Liver (tissue), 9 donors: ENCODE results near the gene PLXNB2. TPM values are rescaled to one million over a fixed set of nuclear protein-coding genes. Genes with fewer than 3 reads are reported as not detected.

ENCODE experiments used
- DNase-seq: peaks from one replicate; pipeline ENCODE4 v3.0.0-alpha.2; 2017; ENCODE audit warnings: low spot score
- H3K27ac ChIP-seq, 2 donors: one replicate each; pipeline ENCODE4 v1.7.0; 2013; ENCODE audit warnings: inconsistent platforms in 2 of 2, low read length in 2 of 2, control low read depth in 1 of 2, low read depth in 1 of 2, mild to moderate bottlenecking in 1 of 2
- H3K27me3 ChIP-seq, 4 donors: one replicate each; pipeline versions ENCODE4 v1.6.1 to v1.7.0; 2013; ENCODE audit warnings: low read length in 3 of 4, inconsistent platforms in 1 of 4, mild to moderate bottlenecking in 1 of 4, moderate library complexity in 1 of 4; ENCODE audit not compliant: control insufficient read depth in 4 of 4, insufficient read depth in 4 of 4
- H3K36me3 ChIP-seq, 4 donors: one replicate each; pipeline versions ENCODE4 v1.6.1 to v1.7.0; 2013; ENCODE audit warnings: low read length in 3 of 4, mild to moderate bottlenecking in 3 of 4, low read depth in 1 of 4, moderate library complexity in 1 of 4; ENCODE audit not compliant: control insufficient read depth in 4 of 4, insufficient read depth in 3 of 4
- H3K4me1 ChIP-seq, 4 donors: one replicate each; pipeline versions ENCODE4 v1.6.1 to v1.7.0; 2013; ENCODE audit warnings: low read length in 3 of 4, mild to moderate bottlenecking in 3 of 4, moderate library complexity in 1 of 4; ENCODE audit not compliant: control insufficient read depth in 4 of 4, insufficient read depth in 4 of 4
- H3K4me3 ChIP-seq, 3 donors: one replicate each; pipeline versions ENCODE4 v1.6.1 to v1.7.0; 2013; ENCODE audit warnings: low read length in 3 of 3, control low read depth in 1 of 3, low read depth in 1 of 3, mild to moderate bottlenecking in 1 of 3
- H3K9ac ChIP-seq, 2 donors: one replicate each; pipeline ENCODE4 v1.7.0; 2013; ENCODE audit warnings: low read length in 2 of 2, mild to moderate bottlenecking in 2 of 2, moderate library complexity in 2 of 2, control low read depth in 1 of 2, low read depth in 1 of 2
- H3K9me3 ChIP-seq, 4 donors: one replicate each; pipeline versions ENCODE4 v1.6.1 to v1.7.0; 2013; ENCODE audit warnings: low read length in 3 of 4; ENCODE audit not compliant: control insufficient read depth in 4 of 4
- ATF3 ChIP-seq: IDR thresholded peaks from 2 replicates; pipeline ENCODE4 v1.6.1; 2016; ENCODE audit warnings: antibody characterized with exemption
- CTCF ChIP-seq: fragments of 150-350 bp; IDR thresholded peaks from 2 replicates; pipeline ENCODE4 v1.5.1; 2017; ENCODE audit warnings: improper control_type of control experiment, low read depth, low read length; ENCODE audit not compliant: missing input control
- EGR1 ChIP-seq, 2 donors: IDR thresholded peaks; 2 replicates each; pipeline ENCODE4 v1.6.1; 2016 to 2018; ENCODE audit warnings: antibody characterized with exemption in 2 of 2, low read depth in 2 of 2
- FOXA1 ChIP-seq: IDR thresholded peaks from 2 replicates; pipeline ENCODE4 v1.6.1; 2016; ENCODE audit warnings: antibody characterized with exemption
- FOXA2 ChIP-seq: IDR thresholded peaks from 2 replicates; pipeline ENCODE4 v1.6.1; 2016; ENCODE audit warnings: antibody characterized with exemption
- GABPA ChIP-seq, 2 donors: IDR thresholded peaks in 1 of 2; conservative IDR thresholded peaks in 1 of 2; 2 replicates each; pipeline ENCODE4 v1.6.1; 2016; ENCODE audit warnings: antibody characterized with exemption in 2 of 2, mild to moderate bottlenecking in 1 of 2, moderate library complexity in 1 of 2
- HNF4A ChIP-seq, 2 donors: conservative IDR thresholded peaks; 2 replicates each; pipeline ENCODE4 v1.6.1; 2016; ENCODE audit warnings: antibody characterized with exemption in 2 of 2, mild to moderate bottlenecking in 2 of 2
- HNF4G ChIP-seq: IDR thresholded peaks from 2 replicates; pipeline ENCODE4 v1.6.1; 2016; ENCODE audit warnings: antibody characterized with exemption
- JUND ChIP-seq, 2 donors: IDR thresholded peaks; 2 replicates each; pipeline ENCODE4 v1.6.1; 2016; ENCODE audit warnings: antibody characterized with exemption in 2 of 2
- MAX ChIP-seq: IDR thresholded peaks from 2 replicates; pipeline ENCODE4 v1.6.1; 2016; ENCODE audit warnings: antibody characterized with exemption
- NR2F2 ChIP-seq: IDR thresholded peaks from 2 replicates; pipeline ENCODE4 v1.6.1; 2016; ENCODE audit warnings: antibody characterized with exemption
- RAD21 ChIP-seq, 2 donors: IDR thresholded peaks; 2 replicates each; pipeline ENCODE4 v1.6.1; 2016; ENCODE audit warnings: antibody characterized with exemption in 2 of 2, mild to moderate bottlenecking in 2 of 2
- REST ChIP-seq: IDR thresholded peaks from 2 replicates; pipeline ENCODE4 v1.6.1; 2016; ENCODE audit warnings: antibody characterized with exemption, mild to moderate bottlenecking
- RXRA ChIP-seq, 2 donors: IDR thresholded peaks; 2 replicates each; pipeline ENCODE4 v1.6.1; 2017 to 2018; ENCODE audit warnings: antibody characterized with exemption in 2 of 2, mild to moderate bottlenecking in 1 of 2
- SP1 ChIP-seq: IDR thresholded peaks from 2 replicates; pipeline ENCODE4 v1.6.1; 2018; ENCODE audit warnings: antibody characterized with exemption, mild to moderate bottlenecking
- TAF1 ChIP-seq: conservative IDR thresholded peaks from 2 replicates; pipeline ENCODE4 v1.6.1; 2016; ENCODE audit warnings: antibody characterized with exemption, mild to moderate bottlenecking
- YY1 ChIP-seq: IDR thresholded peaks from 2 replicates; pipeline ENCODE4 v1.6.1; 2016; ENCODE audit warnings: antibody characterized with exemption, mild to moderate bottlenecking
- ZBTB33 ChIP-seq: IDR thresholded peaks from 2 replicates; pipeline ENCODE4 v1.6.1; 2016; ENCODE audit warnings: antibody characterized with exemption
- whole genome bisulfite sequencing: extraction: QIAGEN DNeasy Blood & Tissue Kit; methylation state at CpG from one replicate; pipeline ENCODE4 v1.1.7; 2013; 5-methylcytosine and 5-hydroxymethylcytosine counted together
- polyA plus RNA-seq, 2 donors: library from polyadenylated mRNA; stranded (reverse) in 1 of 2; unstranded in 1 of 2; fragments of 200-250 nt in 1 of 2; fragments of >200 nt in 1 of 2; fragmentation: Nextera tagmentation in 1 of 2; extraction: Ambion mirVana in 1 of 2; gene quantifications; one replicate each; pipeline versions ENCODE4 v1.2.1 to v1.2.3, GENCODE V29; 2013 to 2015
- total RNA-seq, 2 donors: library from RNA; depleted of rRNA; stranded (reverse); fragments of >200 nt; gene quantifications; one replicate each; pipeline ENCODE4 v1.2.3, GENCODE V29; 2014
- donor health status: healthy.
- donor health status: healthy.
- donor health status: healthy.
- donor health status: healthy.
- donor health status: healthy.

Gene PLXNB2
- total and polyA plus RNA-seq, 4 donors: 28.8 to 95.7 (median 73.9) TPM

GRCh38 chr22:50281957-50282356 is 25.5 kb downstream of the PLXNB2 start:
- 82% methylated on average over 25 of the region's 25 CpGs for WGBS
- H3K27ac ChIP-seq: no peak overlapping the region
- no peaks in the 10 kb centered on the region for H3K4me1 ChIP-seq
- TF ChIP-seq RAD21 (IDR thresholded peaks at IDR 0.05): no peak
- TF ChIP-seq GABPA (IDR thresholded peaks at IDR 0.05 in 1 of 2, conservative IDR thresholded peaks at IDR 0.05 in 1 of 2): no peak
- no peak for TF ChIP-seq JUND (IDR thresholded peaks at IDR 0.05)
- no peak for TF ChIP-seq EGR1 (IDR thresholded peaks at IDR 0.05; ENCODE audit: low read depth in 2 of 2)
- no peak for TF ChIP-seq HNF4G
- H3K9me3 ChIP-seq: no peaks in the 10 kb centered on the region
- H3K4me3 ChIP-seq: no peak overlapping the region
- H3K27me3 ChIP-seq: no peaks in the 10 kb centered on the region
- DNase-seq: no peak
- peaks cover 18 to 82% (median 40%) of the 10 kb centered on the region in 4 donors for H3K36me3 ChIP-seq
- no peak overlapping the region for H3K9ac ChIP-seq

GRCh38 chr22:50281384-50281760 is 26.1 kb downstream of the PLXNB2 start:
- Histone ChIP-seq H3K9me3 (no peaks in the 10 kb centered on the region), H3K27me3 (no peaks in the 10 kb centered on the region), H3K36me3 (peaks cover 18 to 82% (median 41%) of the 10 kb centered on the region in 4 donors), H3K4me3 (no peak overlapping the region), H3K4me1 (no peaks in the 10 kb centered on the region), H3K9ac (no peak overlapping the region), H3K27ac (no peak overlapping the region)
- DNase-seq: no peak
- no peak for TF ChIP-seq RXRA (IDR thresholded peaks at IDR 0.05)
- TF ChIP-seq SP1: no peak
- TF ChIP-seq YY1: no peak
- no peak for TF ChIP-seq FOXA1
- TF ChIP-seq REST: no peak
- WGBS: 96% methylated on average over 36 of the region's 36 CpGs

- no peaks in the 10 kb centered on the region for H3K27me3 ChIP-seq
- H3K36me3 ChIP-seq: peaks cover 18 to 80% (median 40%) of the 10 kb centered on the region in 4 donors
- H3K9me3 ChIP-seq: no peaks in the 10 kb centered on the region
- H3K9ac ChIP-seq: no peak overlapping the region
- 96% methylated on average over 47 of the region's 47 CpGs for WGBS
- peaks cover 0 to 3% (median 1%) of the 10 kb centered on the region in 4 donors for H3K4me1 ChIP-seq
- H3K4me3 ChIP-seq: no peak overlapping the region
- H3K27ac ChIP-seq: no peak overlapping the region
- DNase-seq: no peak
- TF ChIP-seq SP1: no peak
- TF ChIP-seq RXRA (IDR thresholded peaks at IDR 0.05): no peak
- no peak for TF ChIP-seq EGR1 (IDR thresholded peaks at IDR 0.05; ENCODE audit: low read depth in 2 of 2)
- no peak for TF ChIP-seq NR2F2
- TF ChIP-seq MAX: no peak
- no peak for TF ChIP-seq GABPA (IDR thresholded peaks at IDR 0.05 in 1 of 2, conservative IDR thresholded peaks at IDR 0.05 in 1 of 2)
- no peak for TF ChIP-seq HNF4A (conservative IDR thresholded peaks at IDR 0.05)
- no peak for TF ChIP-seq ZBTB33
- TF ChIP-seq TAF1: no peak
- TF ChIP-seq JUND (IDR thresholded peaks at IDR 0.05): no peak
- no peak for TF ChIP-seq FOXA2
- no peak for TF ChIP-seq CTCF
- no peak for TF ChIP-seq YY1
- TF ChIP-seq ATF3: no peak
- no peak for TF ChIP-seq FOXA1
- no peak for TF ChIP-seq HNF4G
Measured at GRCh38 chr22:50280708-50281383, 26.6 kb downstream of the PLXNB2 start.
